ENCODE measurements around the gene FKBP1B.

GRCh38 chr2:24058564-24059271 lies 9.2 kb downstream of the FKBP1B start:
- TF ChIP-seq EZH2 (optimal IDR thresholded peaks at IDR 0.05; ENCODE audit: low read depth, low read length) (no peak), CTCF (IDR thresholded peaks at IDR 0.05; ENCODE audit: low read length) (no peak)
